T47D (cell line): ENCODE measurements around the gene TSPAN11.

Source experiments
- DNase-seq, 2 experiments: peaks; one replicate each; pipeline versions ENCODE4 v3.0.0 to v3.0.0-alpha.2; 2011 to 2012; ENCODE audit warnings: low read depth in 1 of 2, low spot score in 1 of 2
- JUND ChIP-seq: IDR thresholded peaks from 2 replicates; pipeline ENCODE4 v1.6.1; 2012; ENCODE audit warnings: low read depth
- in situ Hi-C: cut with HindIII; loops from 2 replicates; pipeline ENCODE4 v1.10.0; 2016; ENCODE audit warnings: low sequenced_read_pairs, low pct_unique_long_range_greater_than_20kb

The TSPAN11 gene

GRCh38 chr12:30900351-30900750 lies 26.2 kb upstream of the TSPAN11 start:
- no peak for DNase-seq
- TF ChIP-seq JUND: no peak

GRCh38 chr12:30902001-30902400 lies 24.5 kb upstream of the TSPAN11 start:
- in situ Hi-C loops: no loop called here

More at GRCh38 chr12:30900351-30900750, 26.2 kb upstream of the TSPAN11 start:
- in situ Hi-C loops: no loop called here

GRCh38 chr12:30902596-30902995 lies 24.0 kb upstream of the TSPAN11 start:
- DNase-seq: no peak
- in situ Hi-C loops: no loop called here
- TF ChIP-seq JUND: no peak

More at GRCh38 chr12:30902001-30902400, 24.5 kb upstream of the TSPAN11 start:
- TF ChIP-seq JUND: no peak
- no peak for DNase-seq

GRCh38 chr12:30905463-30906009 lies 21.0 kb upstream of the TSPAN11 start:
- no peak for TF ChIP-seq JUND
- in situ Hi-C loops: no loop called here
- DNase-seq: no peak

- DNase-seq: no peak
- no peak for TF ChIP-seq JUND
- in situ Hi-C loops: no loop called here
Observed at GRCh38 chr12:30908076-30908721, 18.3 kb upstream of the TSPAN11 start.

- TF ChIP-seq JUND: no peak
- DNase-seq: no peak
- in situ Hi-C loops: no loop called here
Observed at GRCh38 chr12:30908722-30909348, 17.7 kb upstream of the TSPAN11 start.

- no peak for TF ChIP-seq JUND
- in situ Hi-C loops: no loop called here
- DNase-seq: no peak
Observed at GRCh38 chr12:30909349-30910037, 17.1 kb upstream of the TSPAN11 start.

GRCh38 chr12:30910038-30910350 lies 16.6 kb upstream of the TSPAN11 start:
- no peak for TF ChIP-seq JUND
- DNase-seq: no peak
- in situ Hi-C loops: no loop called here

- TF ChIP-seq JUND: no peak
- in situ Hi-C loops: no loop called here
- DNase-seq: no peak
Observed at GRCh38 chr12:30911207-30911606, 15.3 kb upstream of the TSPAN11 start.

GRCh38 chr12:30913323-30913722 lies 13.2 kb upstream of the TSPAN11 start:
- in situ Hi-C loops: no loop called here
- no peak for TF ChIP-seq JUND
- no peak for DNase-seq

GRCh38 chr12:30914986-30915591 lies 11.5 kb upstream of the TSPAN11 start:
- DNase-seq: no peak
- in situ Hi-C loops: no loop called here
- TF ChIP-seq JUND: no peak

GRCh38 chr12:30923057-30923456 lies 3.5 kb upstream of the TSPAN11 start:
- in situ Hi-C loops: no loop called here

More at GRCh38 chr12:30923057-30923456, 3.5 kb upstream of the TSPAN11 start:
- DNase-seq: no peak
- TF ChIP-seq JUND: no peak
